Nephron (organoid): ENCODE measurements around the gene GRIK3.

ENCODE experiments used
- H3K27ac Mint-ChIP-seq, 3 experiments: 2 replicates each; pipeline ENCODE4 v1.8.0; 2020; ENCODE audit warnings: mixed read lengths in 3 of 3, mild to moderate bottlenecking in 2 of 3, moderate library complexity in 1 of 3
- H3K27me3 Mint-ChIP-seq: 2 replicates; pipeline ENCODE4 v1.8.0; 2021; ENCODE audit warnings: low read depth, mild to moderate bottlenecking, moderate library complexity, mixed read lengths
- H3K36me3 Mint-ChIP-seq: 2 replicates; pipeline ENCODE4 v1.8.0; 2020; ENCODE audit warnings: low read depth, mixed read lengths
- H3K4me1 Mint-ChIP-seq: 2 replicates; pipeline ENCODE4 v1.8.0; 2020; ENCODE audit warnings: mixed read lengths
- H3K4me3 Mint-ChIP-seq, 3 experiments: 2 replicates each; pipeline ENCODE4 v1.8.0; 2020; ENCODE audit warnings: mild to moderate bottlenecking in 3 of 3, mixed read lengths in 3 of 3, moderate library complexity in 2 of 3
- H3K9me3 Mint-ChIP-seq: 2 replicates; pipeline ENCODE4 v1.8.0; 2020; ENCODE audit warnings: mixed read lengths
- TF ChIP-seq, protein P1 (sequence below), 3 experiments: fragments of 200-600 bp; sonication (generic); IDR thresholded peaks; one replicate each; pipeline ENCODE4 v1.5.0; 2021; ENCODE audit warnings: antibody characterized with exemption in 3 of 3; ENCODE audit not compliant: unreplicated experiment in 3 of 3

GRIK3 gene

DNA sequence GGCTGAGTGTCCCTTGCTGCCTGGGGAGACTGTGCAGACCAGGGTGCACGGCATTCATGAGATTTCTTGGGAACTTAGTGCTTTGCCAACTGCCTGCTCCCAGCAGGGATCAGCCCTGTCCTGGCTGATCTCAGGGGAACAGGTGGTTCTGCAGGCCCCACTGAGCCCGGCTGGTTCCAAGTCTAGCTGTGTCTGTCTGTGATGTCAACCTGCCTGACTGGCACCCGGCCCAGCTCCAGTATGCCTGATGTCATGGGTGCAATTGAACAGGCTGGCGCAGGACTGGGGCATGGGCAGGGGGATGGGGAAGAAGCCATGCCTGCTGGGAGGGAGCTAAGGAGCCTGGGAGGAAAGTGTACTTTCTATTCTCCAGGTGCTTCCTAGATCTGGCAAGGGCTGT lies 227.1 kb downstream of the GRIK3 start:
- Mint-ChIP-seq H3K27ac (no peak overlapping the region), H3K4me3 (no peak overlapping the region), H3K9me3 (no peaks in the 10 kb centered on the region), H3K4me1 (no peaks in the 10 kb centered on the region), H3K27me3 (peaks cover 31% of the 10 kb centered on the region), H3K36me3 (no peaks in the 10 kb centered on the region)
- TF ChIP-seq, protein P1, sequence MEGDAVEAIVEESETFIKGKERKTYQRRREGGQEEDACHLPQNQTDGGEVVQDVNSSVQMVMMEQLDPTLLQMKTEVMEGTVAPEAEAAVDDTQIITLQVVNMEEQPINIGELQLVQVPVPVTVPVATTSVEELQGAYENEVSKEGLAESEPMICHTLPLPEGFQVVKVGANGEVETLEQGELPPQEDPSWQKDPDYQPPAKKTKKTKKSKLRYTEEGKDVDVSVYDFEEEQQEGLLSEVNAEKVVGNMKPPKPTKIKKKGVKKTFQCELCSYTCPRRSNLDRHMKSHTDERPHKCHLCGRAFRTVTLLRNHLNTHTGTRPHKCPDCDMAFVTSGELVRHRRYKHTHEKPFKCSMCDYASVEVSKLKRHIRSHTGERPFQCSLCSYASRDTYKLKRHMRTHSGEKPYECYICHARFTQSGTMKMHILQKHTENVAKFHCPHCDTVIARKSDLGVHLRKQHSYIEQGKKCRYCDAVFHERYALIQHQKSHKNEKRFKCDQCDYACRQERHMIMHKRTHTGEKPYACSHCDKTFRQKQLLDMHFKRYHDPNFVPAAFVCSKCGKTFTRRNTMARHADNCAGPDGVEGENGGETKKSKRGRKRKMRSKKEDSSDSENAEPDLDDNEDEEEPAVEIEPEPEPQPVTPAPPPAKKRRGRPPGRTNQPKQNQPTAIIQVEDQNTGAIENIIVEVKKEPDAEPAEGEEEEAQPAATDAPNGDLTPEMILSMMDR (IDR thresholded peaks at IDR 0.05; ENCODE audit: unreplicated experiment in 3 of 3) = no peak

- Mint-ChIP-seq H3K4me3 (no peak overlapping the region), H3K36me3 (no peaks in the 10 kb centered on the region), H3K9me3 (no peaks in the 10 kb centered on the region), H3K27ac (no peak overlapping the region), H3K4me1 (no peaks in the 10 kb centered on the region), H3K27me3 (peaks cover 40% of the 10 kb centered on the region)
- TF ChIP-seq, protein P1 (IDR thresholded peaks at IDR 0.05; ENCODE audit: unreplicated experiment in 3 of 3) = no peak
These were observed 228.2 kb downstream of the GRIK3 start for GRCh38 chr1:36805979-36806640.

DNA sequence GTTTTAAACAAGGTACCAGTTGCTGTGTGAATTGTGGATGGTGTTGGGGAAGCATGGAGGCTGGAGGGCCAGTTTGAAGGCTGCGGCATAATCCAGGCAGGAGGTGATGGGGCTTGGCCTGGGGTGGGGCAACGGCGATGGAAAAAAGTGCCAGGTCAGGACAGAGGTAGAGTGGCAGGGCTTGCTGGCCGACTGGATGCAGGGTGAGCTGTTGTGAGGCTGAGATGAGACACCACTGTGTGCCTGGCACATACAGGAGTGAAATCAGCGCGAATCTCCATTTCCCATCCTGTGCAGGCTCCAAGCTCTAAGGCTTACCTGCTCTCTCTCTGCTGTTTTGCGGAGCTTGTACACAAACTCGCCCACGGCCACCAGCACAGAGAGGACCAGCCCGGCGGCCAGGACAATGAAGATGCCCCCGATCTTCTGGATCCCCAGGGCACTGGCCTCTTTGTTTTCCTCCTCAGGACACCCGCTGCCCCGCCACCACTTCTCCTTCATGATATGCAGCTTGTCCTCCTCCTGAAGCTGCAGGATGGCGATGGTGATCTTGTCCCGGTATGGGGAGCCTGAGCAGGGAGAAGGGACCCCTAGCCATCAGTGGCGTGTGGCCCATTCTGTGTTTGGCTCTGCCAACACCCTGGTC lies 229.5 kb downstream of the GRIK3 start:
- Mint-ChIP-seq H3K9me3 (no peaks in the 10 kb centered on the region), H3K4me1 (no peaks in the 10 kb centered on the region), H3K36me3 (no peaks in the 10 kb centered on the region), H3K4me3 (no peak overlapping the region), H3K27me3 (peaks cover 36% of the 10 kb centered on the region), H3K27ac (no peak overlapping the region)
- TF ChIP-seq, protein P1 (IDR thresholded peaks at IDR 0.05; ENCODE audit: unreplicated experiment in 3 of 3) = no peak

DNA sequence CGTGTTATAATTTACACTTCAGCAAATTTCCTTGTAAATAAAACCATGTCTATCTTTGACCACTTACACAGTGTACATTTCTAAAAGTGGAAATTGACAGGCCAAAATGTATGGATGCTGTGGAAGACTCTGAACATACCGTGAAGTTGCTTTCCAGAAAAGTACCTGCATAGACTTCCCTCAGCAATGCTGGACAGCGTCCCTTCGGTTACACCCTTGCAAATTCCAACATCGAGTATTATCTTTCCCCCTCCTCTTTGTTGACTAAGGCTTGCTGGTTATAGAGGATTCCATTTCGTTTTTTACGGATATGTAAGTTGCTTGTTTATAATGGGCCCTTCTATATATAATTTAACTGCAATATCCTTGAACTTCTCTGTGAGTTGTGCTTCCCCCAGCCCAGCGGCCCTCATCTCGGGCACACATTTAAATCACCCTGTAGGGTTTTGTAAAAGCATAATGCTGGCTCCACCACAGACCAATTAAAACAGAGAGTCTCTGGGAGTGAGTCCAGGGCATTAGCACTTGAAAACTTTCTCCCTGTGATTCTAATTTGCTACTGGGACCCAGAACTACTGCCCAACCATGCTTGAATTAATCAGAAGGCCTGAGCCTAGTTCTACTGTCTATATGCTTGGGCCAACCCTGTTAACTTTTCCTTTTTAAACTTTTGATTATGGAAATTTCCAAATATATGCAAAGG lies 230.3 kb downstream of the GRIK3 start:
- no peak overlapping the region for H3K4me3 Mint-ChIP-seq
- no peak overlapping the region for H3K27ac Mint-ChIP-seq
- H3K9me3 Mint-ChIP-seq = no peaks in the 10 kb centered on the region
- peaks cover 30% of the 10 kb centered on the region for H3K27me3 Mint-ChIP-seq
- H3K4me1 Mint-ChIP-seq = no peaks in the 10 kb centered on the region
- TF ChIP-seq, protein P1 (IDR thresholded peaks at IDR 0.05; ENCODE audit: unreplicated experiment in 3 of 3) = no peak
- H3K36me3 Mint-ChIP-seq = no peaks in the 10 kb centered on the region

GRCh38 chr1:36802018-36802417 lies 232.3 kb downstream of the GRIK3 start:
- no peaks in the 10 kb centered on the region for H3K4me1 Mint-ChIP-seq
- no peaks in the 10 kb centered on the region for H3K9me3 Mint-ChIP-seq
- no peaks in the 10 kb centered on the region for H3K36me3 Mint-ChIP-seq
- H3K27ac Mint-ChIP-seq = no peak overlapping the region
- TF ChIP-seq, protein P1 (IDR thresholded peaks at IDR 0.05; ENCODE audit: unreplicated experiment in 3 of 3) = no peak
- H3K27me3 Mint-ChIP-seq = peaks cover 29% of the 10 kb centered on the region
- H3K4me3 Mint-ChIP-seq = no peak overlapping the region
